DOHH2 (cell line): ENCODE measurements around the gene DNAAF9.

Source experiments
- H3F3A ChIP-seq: fragments of 200-600 bp; sonication (generic), shearing (Covaris generic); 2 replicates; pipeline ENCODE4 v1.6.0; 2016; ENCODE audit warnings: antibody characterized with exemption, mild to moderate bottlenecking; ENCODE audit not compliant: control insufficient read depth, insufficient read depth
- H3K27ac ChIP-seq: fragments of 200-600 bp; sonication (generic); 2 replicates; pipeline ENCODE4 v1.5.1; 2014; ENCODE audit warnings: low read depth, mild to moderate bottlenecking, low read length, moderate library complexity
- H3K27me3 ChIP-seq: fragments of 200-600 bp; sonication (generic); 2 replicates; pipeline ENCODE4 v1.6.1; 2014; ENCODE audit warnings: mild to moderate bottlenecking, low read length, mixed read lengths; ENCODE audit not compliant: control insufficient read depth
- H3K36me3 ChIP-seq: fragments of 200-600 bp; sonication (generic); 2 replicates; pipeline ENCODE4 v1.6.1; 2014; ENCODE audit warnings: mild to moderate bottlenecking, low read length, moderate library complexity, mixed read lengths; ENCODE audit not compliant: control insufficient read depth
- H3K4me1 ChIP-seq: fragments of 200-600 bp; sonication (generic); 2 replicates; pipeline ENCODE4 v1.6.1; 2014; ENCODE audit warnings: mild to moderate bottlenecking, low read length, mixed read lengths; ENCODE audit not compliant: control insufficient read depth
- H3K4me2 ChIP-seq: fragments of 200-600 bp; sonication (generic); 2 replicates; pipeline ENCODE4 v1.6.0; 2014; ENCODE audit warnings: mild to moderate bottlenecking, low read length, moderate library complexity
- H3K4me3 ChIP-seq: fragments of 200-600 bp; sonication (generic); 2 replicates; pipeline ENCODE4 v1.5.1; 2014; ENCODE audit warnings: mild to moderate bottlenecking, low read length, mixed read lengths
- H3K79me2 ChIP-seq: fragments of 200-600 bp; sonication (generic); 2 replicates; pipeline ENCODE4 v1.6.1; 2014; ENCODE audit warnings: mild to moderate bottlenecking, low read length, mixed read lengths; ENCODE audit not compliant: control insufficient read depth
- H3K9me2 ChIP-seq: fragments of 200-600 bp; sonication (generic); replicated peaks from 2 replicates; pipeline ENCODE4 v1.6.1; 2014; ENCODE audit warnings: mild to moderate bottlenecking, low read length, mixed read lengths; ENCODE audit not compliant: control insufficient read depth
- H3K9me3 ChIP-seq: fragments of 200-600 bp; sonication (generic); 2 replicates; pipeline ENCODE4 v1.6.1; 2014; ENCODE audit warnings: antibody characterized with exemption, low read length, mixed read lengths; ENCODE audit not compliant: control insufficient read depth, insufficient read depth
- H4K20me1 ChIP-seq: fragments of 200-600 bp; sonication (generic); 2 replicates; pipeline ENCODE4 v1.6.0; 2014; ENCODE audit warnings: low read depth, mild to moderate bottlenecking, antibody characterized with exemption, low read length, moderate library complexity; ENCODE audit not compliant: control insufficient read depth, insufficient read depth
- CTCF ChIP-seq: fragments of 200-600 bp; sonication (generic); IDR thresholded peaks from one replicate; pipeline ENCODE4 v1.5.1; 2014; ENCODE audit warnings: antibody characterized with exemption, mild to moderate bottlenecking, low read depth, low read length; ENCODE audit not compliant: poor library complexity, severe bottlenecking
- EZH2phosphoT487 ChIP-seq: fragments of 200-600 bp; sonication (generic); IDR thresholded peaks from 2 replicates; pipeline ENCODE4 v1.6.1; 2017; ENCODE audit warnings: borderline replicate concordance, mild to moderate bottlenecking, antibody characterized with exemption, low read length, moderate library complexity, mixed read lengths

Gene DNAAF9

GRCh38 chr20:3407040-3407770 is at the start of gene DNAAF9:
Gene DNAAF9 (minus strand): TSS chr20:3407669. CDS start chr20:3407557, 112 bp downstream.
- no peak within 1 kb of the TSS for H3K27ac ChIP-seq
- peak within 1 kb of the TSS; percentile 74 for H3K4me2 ChIP-seq
- H3K4me1 ChIP-seq, result peaks cover 7% of the 10 kb centered on the region; the same call in 1 of the 2 replicates
- no peaks in the 10 kb centered on the region for H4K20me1 ChIP-seq
- no peaks in the 10 kb centered on the region for H3K36me3 ChIP-seq
- no peaks in the 10 kb centered on the region for H3K79me2 ChIP-seq
- H3F3A ChIP-seq, result no peaks in the 10 kb centered on the region
- H3K27me3 ChIP-seq, result peaks cover 50% of the 10 kb centered on the region
- TF ChIP-seq EZH2phosphoT487 (no peak), CTCF (peak; percentile 20)
- peak within 1 kb of the TSS; percentile 70 for H3K4me3 ChIP-seq
- H3K9me3 ChIP-seq, result no peaks in the 10 kb centered on the region
- H3K9me2 ChIP-seq, result no peaks in the 10 kb centered on the region

- TF ChIP-seq CTCF (no peak), EZH2phosphoT487 (no peak)
- Histone ChIP-seq H3K79me2 (no peaks in the 10 kb centered on the region), H3K36me3 (no peaks in the 10 kb centered on the region), H3K4me1 (no peaks in the 10 kb centered on the region), H3K27ac (no peak overlapping the region), H3K9me2 (no peaks in the 10 kb centered on the region), H3K9me3 (no peaks in the 10 kb centered on the region), H4K20me1 (no peaks in the 10 kb centered on the region), H3K27me3 (peaks cover 14% of the 10 kb centered on the region; the same call in 1 of the 2 replicates), H3F3A (no peaks in the 10 kb centered on the region), H3K4me3 (no peak overlapping the region), H3K4me2 (no peak overlapping the region)
Measured at GRCh38 chr20:3456648-3457047, 49.2 kb upstream of the DNAAF9 start.

GRCh38 chr20:3454831-3455230 is 47.4 kb upstream of the DNAAF9 start:
- Histone ChIP-seq H4K20me1 (no peaks in the 10 kb centered on the region), H3K4me3 (no peak overlapping the region), H3K36me3 (no peaks in the 10 kb centered on the region), H3K4me2 (no peak overlapping the region), H3F3A (no peaks in the 10 kb centered on the region), H3K27ac (no peak overlapping the region), H3K9me3 (no peaks in the 10 kb centered on the region), H3K4me1 (no peaks in the 10 kb centered on the region), H3K27me3 (peaks cover 17% of the 10 kb centered on the region; the same call in 1 of the 2 replicates), H3K79me2 (no peaks in the 10 kb centered on the region), H3K9me2 (no peaks in the 10 kb centered on the region)
- TF ChIP-seq EZH2phosphoT487 (no peak), CTCF (no peak)
